Activated CD4-positive, alpha-beta memory T cell treated with anti-CD3 and anti-CD28 coated beads for 36 hours (primary cell): Measurements from ENCODE around the gene LRP6. TPM values are rescaled to one million over a fixed set of nuclear protein-coding genes. Genes with fewer than 3 reads are reported as not detected.

Experiments used
- CTCF ChIA-PET: fragments of 350-600 bp; sonication (Branson Sonifier 250); formaldehyde crosslinking; loops from one replicate; lab custom pipeline; 2021; ENCODE audit warnings: antibody characterized with exemption, inconsistent platforms; lab: Charles Lee
- POLR2A ChIA-PET: fragments of 350-600 bp; sonication (Branson Sonifier 250); formaldehyde crosslinking; loops from one replicate; lab custom pipeline; 2021; ENCODE audit warnings: antibody characterized with exemption; lab: Charles Lee
- DNase-seq: peaks from one replicate; pipeline ENCODE4 v3.0.0-alpha.2; 2020
- H3K27ac Mint-ChIP-seq: one replicate; pipeline ENCODE4 v1.8.0; 2021; ENCODE audit warnings: mixed read lengths
- H3K27me3 Mint-ChIP-seq: one replicate; pipeline ENCODE4 v1.8.0; 2021; ENCODE audit warnings: mixed read lengths
- H3K36me3 Mint-ChIP-seq: one replicate; pipeline ENCODE4 v1.8.0; 2021; ENCODE audit warnings: mixed read lengths
- H3K4me1 Mint-ChIP-seq: one replicate; pipeline ENCODE4 v1.8.0; 2021; ENCODE audit warnings: low read depth, mixed read lengths
- H3K4me3 Mint-ChIP-seq: one replicate; pipeline ENCODE4 v1.8.0; 2021; ENCODE audit warnings: mild to moderate bottlenecking, mixed read lengths
- H3K9me3 Mint-ChIP-seq: one replicate; pipeline ENCODE4 v1.8.0; 2021; ENCODE audit warnings: mixed read lengths
- intact Hi-C: fragments of 100-400 bp; cut with micrococcal nuclease; formaldehyde crosslinking; loops from one replicate; pipeline ENCODE4 v1.15.1; 2023
- total RNA-seq, 2 experiments: library from RNA; stranded (reverse); gene quantifications; one replicate each; pipeline ENCODE4 v1.2.3, GENCODE V29; 2021

Gene LRP6
- total RNA-seq, 2 experiments from 2014 or later, result 2.5 to 2.6 TPM

DNA sequence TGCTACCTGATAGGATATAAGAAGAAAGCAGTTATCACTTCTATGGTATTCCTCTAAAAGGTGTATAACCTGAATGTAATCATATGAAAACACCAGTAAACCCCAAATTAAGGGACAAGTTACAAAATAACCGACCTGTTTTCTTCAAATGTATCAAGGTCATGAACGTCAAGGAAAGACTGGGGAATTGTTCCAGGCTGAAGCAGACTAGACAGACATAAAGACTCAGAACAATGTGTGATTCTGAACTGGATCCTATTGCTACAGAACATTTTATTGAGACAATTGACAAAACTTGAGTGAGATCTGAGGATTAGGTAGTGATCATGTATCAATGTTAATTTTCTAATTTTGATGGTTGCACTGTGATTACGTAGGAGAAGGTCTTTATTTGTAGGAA lies 15.4 kb upstream of the LRP6 start:
- ChIA-PET CTCF (interaction anchor here (1.3 kb wide), 1 partner anchor 15 kb away, joined by 3 read pairs; no protein-coding TSS in a partner anchor), POLR2A (no interaction called here)
- H3K4me3 Mint-ChIP-seq, result no peak overlapping the region
- DNase-seq, result no peak
- peaks cover 2% of the 10 kb centered on the region for H3K36me3 Mint-ChIP-seq
- peaks cover 21% of the 10 kb centered on the region for H3K27me3 Mint-ChIP-seq
- peaks cover 7% of the 10 kb centered on the region for H3K9me3 Mint-ChIP-seq
- H3K27ac Mint-ChIP-seq, result no peak overlapping the region
- peaks cover 5% of the 10 kb centered on the region for H3K4me1 Mint-ChIP-seq
- intact Hi-C loops, result no loop called here

DNA sequence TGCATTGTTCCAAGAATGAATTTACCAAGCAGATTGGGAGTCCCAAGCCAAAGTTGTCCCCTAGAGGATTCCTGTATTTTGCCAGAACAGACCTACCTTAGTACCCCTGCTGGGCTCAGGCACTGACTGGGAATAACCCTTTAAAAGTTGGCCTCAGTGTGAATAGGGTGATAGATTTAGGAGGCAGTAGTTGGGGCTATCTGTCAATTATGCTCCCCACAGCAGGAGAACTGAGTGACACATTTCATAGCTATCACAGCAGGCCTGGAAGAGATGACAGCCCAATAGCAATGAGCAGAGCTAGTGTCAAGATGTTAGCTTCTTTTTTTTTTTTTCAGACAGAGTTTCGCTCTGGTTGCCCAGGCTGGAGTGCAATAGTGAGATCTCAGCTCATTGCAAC lies 14.3 kb upstream of the LRP6 start:
- Mint-ChIP-seq H3K4me3 (no peak overlapping the region), H3K27me3 (peaks cover 21% of the 10 kb centered on the region), H3K36me3 (peaks cover 2% of the 10 kb centered on the region), H3K4me1 (peaks cover 5% of the 10 kb centered on the region), H3K27ac (no peak overlapping the region), H3K9me3 (peaks cover 9% of the 10 kb centered on the region)
- intact Hi-C loops, result no loop called here
- ChIA-PET POLR2A (no interaction called here), CTCF (no interaction called here)
- no peak for DNase-seq

DNA sequence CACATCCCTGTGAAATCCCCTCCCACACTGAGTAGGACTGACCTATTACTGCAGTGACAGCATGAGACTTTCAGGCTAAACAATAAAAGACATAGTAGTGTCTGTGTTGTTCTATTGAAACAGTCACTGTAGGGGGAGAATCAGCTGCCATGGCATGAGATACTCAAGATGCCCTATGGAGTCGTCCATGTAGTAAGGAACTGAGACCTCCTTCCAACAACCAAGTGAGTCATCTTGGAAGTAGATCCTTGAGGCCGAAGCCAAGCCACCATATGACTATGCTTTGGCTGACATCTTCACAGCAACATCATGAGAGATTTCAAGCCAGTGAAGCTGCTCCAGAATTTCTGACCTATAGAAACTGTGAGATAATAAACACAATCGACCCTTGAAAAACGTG lies 12.1 kb upstream of the LRP6 start:
- no peak for DNase-seq
- H3K27me3 Mint-ChIP-seq, result peaks cover 16% of the 10 kb centered on the region
- peaks cover 2% of the 10 kb centered on the region for H3K36me3 Mint-ChIP-seq
- CTCF ChIA-PET, result no interaction called here
- H3K9me3 Mint-ChIP-seq, result peaks cover 9% of the 10 kb centered on the region
- no peak overlapping the region for H3K27ac Mint-ChIP-seq
- peaks cover 5% of the 10 kb centered on the region for H3K4me1 Mint-ChIP-seq
- H3K4me3 Mint-ChIP-seq, result no peak overlapping the region
- POLR2A ChIA-PET, result interaction anchor here (0.5 kb wide), 1 partner anchor 491 kb away, joined by 4 read pairs; no protein-coding TSS in a partner anchor
- intact Hi-C loops, result no loop called here

DNA sequence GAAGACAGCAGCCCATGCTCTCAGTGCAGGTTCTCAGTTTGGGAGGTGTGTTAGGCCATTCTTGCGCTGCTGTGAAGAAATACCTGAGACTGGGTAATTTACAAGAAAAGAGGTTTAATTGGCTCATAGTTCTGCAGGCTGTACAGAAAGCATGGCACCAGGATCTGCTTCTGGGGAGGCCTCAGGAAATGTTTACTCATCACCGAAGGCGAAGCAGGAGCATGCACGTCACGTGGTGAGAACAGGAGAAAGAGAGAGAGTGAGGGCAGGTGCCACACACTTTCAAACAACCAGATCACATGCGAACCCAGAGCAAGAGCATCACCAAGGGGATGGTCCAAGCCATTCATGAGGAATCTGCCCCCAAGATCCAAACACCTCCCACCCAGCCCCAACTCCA lies 9.0 kb upstream of the LRP6 start:
- no peak overlapping the region for H3K27ac Mint-ChIP-seq
- H3K4me3 Mint-ChIP-seq, result no peak overlapping the region
- H3K27me3 Mint-ChIP-seq, result no peaks in the 10 kb centered on the region
- H3K36me3 Mint-ChIP-seq, result peaks cover 2% of the 10 kb centered on the region
- ChIA-PET POLR2A (no interaction called here), CTCF (no interaction called here)
- peaks cover 9% of the 10 kb centered on the region for H3K9me3 Mint-ChIP-seq
- no peak for DNase-seq
- intact Hi-C loops, result no loop called here
- no peaks in the 10 kb centered on the region for H3K4me1 Mint-ChIP-seq

DNA sequence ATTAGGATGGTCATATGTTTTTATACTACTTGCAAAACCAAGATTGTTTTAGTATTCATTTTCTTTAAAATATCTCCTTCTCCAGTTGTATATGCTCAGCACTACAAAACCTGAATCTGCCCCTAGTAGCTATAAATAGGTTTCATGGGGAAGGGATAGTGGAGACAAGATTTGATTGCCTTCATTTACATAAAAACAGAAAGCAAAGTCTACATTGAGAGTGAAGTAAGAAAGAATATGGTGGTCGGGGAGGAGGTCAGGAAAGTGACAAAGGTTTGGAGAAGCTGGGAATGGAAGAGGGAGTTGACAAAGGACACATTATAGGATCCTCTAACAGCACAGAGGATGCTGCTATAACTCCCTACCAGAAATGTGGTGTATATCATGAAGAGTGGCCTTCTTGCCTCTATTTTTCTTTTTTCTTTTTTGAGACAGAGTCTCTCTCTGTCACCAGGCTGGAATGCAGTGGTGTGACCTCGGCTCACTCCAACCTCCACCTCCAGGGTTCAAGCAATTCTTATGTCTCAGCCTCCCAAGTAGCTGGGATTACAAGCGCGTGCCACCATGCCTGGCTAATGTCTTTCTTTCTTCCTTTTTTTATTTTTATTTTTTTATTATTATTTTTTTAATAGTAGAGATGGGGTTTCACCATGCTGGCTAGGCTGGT lies 6.6 kb upstream of the LRP6 start:
- Mint-ChIP-seq H3K9me3 (peaks cover 9% of the 10 kb centered on the region), H3K27ac (no peak overlapping the region), H3K4me3 (no peak overlapping the region), H3K4me1 (no peaks in the 10 kb centered on the region), H3K27me3 (no peaks in the 10 kb centered on the region), H3K36me3 (peaks cover 2% of the 10 kb centered on the region)
- ChIA-PET POLR2A (no interaction called here), CTCF (no interaction called here)
- DNase-seq, result no peak
- intact Hi-C loops, result no loop called here

DNA sequence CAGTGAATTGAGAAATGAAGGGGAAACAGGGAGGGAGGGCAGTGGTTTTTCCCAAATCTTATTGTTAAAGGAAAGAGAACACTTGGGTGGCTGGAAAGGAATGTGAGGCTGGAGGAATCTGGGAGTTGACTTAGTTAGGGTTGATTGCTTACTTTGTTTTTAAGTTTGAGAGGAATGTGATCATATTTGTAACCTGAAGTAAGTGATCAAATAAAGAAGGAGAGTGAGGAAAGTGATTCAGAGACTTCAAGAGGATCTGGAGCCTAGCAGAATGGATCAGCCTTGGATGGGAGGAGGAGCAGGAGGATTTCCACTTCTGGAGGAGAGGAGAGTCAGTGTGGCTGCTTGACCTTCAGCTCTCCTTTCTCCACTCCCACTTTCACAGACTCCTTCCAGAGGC lies 6.0 kb upstream of the LRP6 start:
- no peak for DNase-seq
- ChIA-PET CTCF (no interaction called here), POLR2A (no interaction called here)
- Mint-ChIP-seq H3K4me3 (no peak overlapping the region), H3K4me1 (no peaks in the 10 kb centered on the region), H3K9me3 (peaks cover 8% of the 10 kb centered on the region), H3K27ac (no peak overlapping the region), H3K27me3 (no peaks in the 10 kb centered on the region), H3K36me3 (peaks cover under 1% of the 10 kb centered on the region)
- intact Hi-C loops, result no loop called here

DNA sequence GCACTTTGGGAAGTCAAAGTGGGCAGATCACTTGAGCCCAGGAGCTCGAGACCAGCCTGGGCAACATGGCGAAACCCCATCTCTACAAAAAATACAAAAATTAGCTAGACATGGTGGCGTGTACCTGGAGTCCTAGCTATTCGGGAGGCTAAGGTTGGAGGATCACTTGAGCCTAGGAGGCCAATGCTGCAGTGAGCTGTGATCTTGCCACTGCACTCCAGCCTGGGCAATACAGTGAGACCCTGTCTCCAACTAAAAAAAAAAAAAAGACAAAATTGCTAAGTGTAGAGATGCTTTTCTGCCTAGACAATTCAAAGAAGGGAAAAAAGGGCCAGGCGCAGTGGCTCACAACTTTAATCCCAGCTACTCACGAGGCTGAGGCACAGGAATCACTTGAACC lies 3.4 kb upstream of the LRP6 start:
- DNase-seq, result no peak
- Mint-ChIP-seq H3K27ac (no peak overlapping the region), H3K4me1 (peaks cover 9% of the 10 kb centered on the region), H3K36me3 (no peaks in the 10 kb centered on the region), H3K4me3 (no peak overlapping the region), H3K9me3 (no peaks in the 10 kb centered on the region), H3K27me3 (peaks cover 8% of the 10 kb centered on the region)
- ChIA-PET CTCF (no interaction called here), POLR2A (interaction anchor here (0.8 kb wide), 1 partner anchor 15 kb away, joined by 4 read pairs; no protein-coding TSS in a partner anchor)
- intact Hi-C loops, result no loop called here

DNA sequence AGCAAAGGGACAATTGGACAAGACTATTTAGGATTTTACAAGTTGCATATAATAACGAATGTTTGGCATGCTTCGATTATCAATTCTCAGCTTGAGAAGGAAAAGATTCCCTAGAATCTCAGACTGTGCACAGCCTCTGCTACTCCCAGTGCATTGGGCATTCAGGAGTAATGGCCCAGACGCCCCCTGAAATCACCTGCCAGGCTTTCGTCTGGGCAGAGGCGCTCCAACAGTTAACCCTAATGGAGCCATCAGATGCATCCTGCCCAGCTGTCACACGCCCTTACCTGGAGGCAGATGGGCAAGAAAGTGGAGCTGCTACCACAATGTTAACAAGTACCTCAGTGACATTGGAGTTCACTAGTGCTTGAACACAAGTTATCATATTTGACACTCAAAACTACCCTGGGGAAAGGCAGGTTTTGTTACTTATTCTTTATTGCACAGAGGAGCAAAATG lies 927 bp upstream of the LRP6 start:
- peaks cover 22% of the 10 kb centered on the region for H3K27me3 Mint-ChIP-seq
- H3K27ac Mint-ChIP-seq, result no peak overlapping the region
- peaks cover 13% of the 10 kb centered on the region for H3K4me1 Mint-ChIP-seq
- CTCF ChIA-PET, result interaction anchor here (1.3 to 1.5 kb wide), 2 partner anchors 15 to 66 kb away, joined by 3 read pairs; no protein-coding TSS in a partner anchor
- DNase-seq, result no peak
- H3K9me3 Mint-ChIP-seq, result no peaks in the 10 kb centered on the region
- intact Hi-C loops, result loop anchor here (2.0 to 10.0 kb wide), 2 partner anchors 67 to 193 kb away; partner anchors contain the start of gene BCL2L14
- H3K4me3 Mint-ChIP-seq, result peak overlapping the region; percentile 83
- H3K36me3 Mint-ChIP-seq, result no peaks in the 10 kb centered on the region
- POLR2A ChIA-PET, result interaction anchor here (1.5 kb wide), 1 partner anchor 44 kb away, joined by 4 read pairs; no protein-coding TSS in a partner anchor

DNA sequence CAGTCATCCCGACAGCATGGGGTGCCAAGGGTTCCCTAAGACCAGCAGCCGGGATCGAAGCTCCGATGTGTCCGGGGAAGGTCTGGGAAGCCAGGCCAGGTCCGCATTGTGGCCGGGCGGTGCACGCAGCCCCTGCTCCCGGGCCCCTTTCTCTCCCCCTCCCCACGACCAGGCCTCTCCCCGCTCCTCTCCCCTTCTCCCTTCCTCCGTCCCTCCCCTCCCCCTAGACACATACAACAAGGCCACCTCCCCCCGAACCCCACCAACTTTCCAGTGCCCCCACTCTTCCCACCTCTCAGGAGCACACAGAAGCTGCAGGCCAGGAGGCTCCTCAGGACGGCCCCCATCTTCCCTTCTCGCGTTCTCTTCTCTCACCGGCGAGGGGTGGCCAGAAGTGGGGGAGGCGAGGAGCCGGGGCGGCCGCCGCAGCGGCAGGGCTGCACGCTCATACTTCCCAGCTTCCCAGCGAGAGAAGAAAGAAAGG lies 413 bp downstream of the LRP6 start:
- Mint-ChIP-seq H3K4me1 (peaks cover 13% of the 10 kb centered on the region), H3K27ac (no peak overlapping the region), H3K36me3 (no peaks in the 10 kb centered on the region), H3K4me3 (peak overlapping the region; percentile 83), H3K9me3 (no peaks in the 10 kb centered on the region), H3K27me3 (peaks cover 24% of the 10 kb centered on the region)
- intact Hi-C loops, result loop anchor here (2.0 to 10.0 kb wide), 2 partner anchors 68 to 192 kb away; partner anchors contain the start of gene BCL2L14
- CTCF ChIA-PET, result interaction anchor here (1.2 kb wide), 1 partner anchor 61 kb away, joined by 4 read pairs; no protein-coding TSS in a partner anchor
- DNase-seq, result no peak
- POLR2A ChIA-PET, result interaction anchor here (0.8 to 1.5 kb wide), 2 partner anchors 11 to 45 kb away, joined by 3 to 4 read pairs; no protein-coding TSS in a partner anchor

DNA sequence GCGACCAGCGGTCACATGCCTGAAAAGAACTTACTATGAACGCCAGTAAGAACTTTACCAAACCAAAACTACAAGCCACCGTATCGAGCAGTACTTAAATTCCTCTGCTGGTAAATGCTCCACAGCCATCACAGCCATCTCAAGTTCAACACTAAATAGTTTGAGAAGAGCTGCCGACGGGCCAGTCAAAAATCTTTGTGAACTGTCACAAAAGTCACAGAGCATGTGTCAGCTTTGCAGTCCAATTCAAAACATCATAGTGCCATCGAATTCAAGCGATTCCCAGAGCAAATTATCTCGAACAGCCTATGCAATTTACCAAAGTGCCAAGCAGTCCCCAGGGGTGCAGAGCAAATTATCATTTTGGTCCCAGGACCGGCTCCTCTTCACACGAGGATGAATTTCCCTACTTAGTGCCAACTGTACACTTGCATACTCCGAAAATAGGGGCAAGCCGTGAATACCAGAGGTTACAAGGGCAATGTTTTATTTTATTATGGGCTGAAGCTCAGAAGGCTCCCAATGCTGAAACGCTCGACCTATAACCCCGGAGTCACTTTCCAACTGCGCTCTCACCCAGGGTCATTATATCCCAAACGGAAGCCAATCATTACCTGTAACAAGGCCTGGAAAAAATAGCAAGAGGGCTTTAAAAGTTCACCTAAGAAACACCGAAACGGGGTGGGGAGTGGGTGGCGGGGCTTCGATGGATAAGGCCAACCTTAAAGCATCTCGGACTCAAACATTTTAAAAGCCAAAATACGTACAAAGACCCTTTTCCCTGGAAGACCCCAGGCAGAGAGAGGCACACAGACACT lies 1.1 kb downstream of the LRP6 start:
- Mint-ChIP-seq H3K9me3 (no peaks in the 10 kb centered on the region), H3K27ac (peak overlapping the region; percentile 8), H3K27me3 (peaks cover 24% of the 10 kb centered on the region), H3K36me3 (no peaks in the 10 kb centered on the region), H3K4me3 (peak overlapping the region; percentile 83), H3K4me1 (peaks cover 13% of the 10 kb centered on the region)
- POLR2A ChIA-PET, result interaction anchor here (0.8 kb wide), 1 partner anchor 11 kb away, joined by 3 read pairs; no protein-coding TSS in a partner anchor
- intact Hi-C loops, result loop anchor here (2.0 to 10.0 kb wide), 2 partner anchors 69 to 191 kb away; partner anchors contain the start of gene BCL2L14
- CTCF ChIA-PET, result interaction anchor here (1.2 to 1.4 kb wide), 2 partner anchors 62 to 91 kb away, joined by 3 to 4 read pairs; partner anchors contain the start of gene BORCS5
- DNase-seq, result no peak

DNA sequence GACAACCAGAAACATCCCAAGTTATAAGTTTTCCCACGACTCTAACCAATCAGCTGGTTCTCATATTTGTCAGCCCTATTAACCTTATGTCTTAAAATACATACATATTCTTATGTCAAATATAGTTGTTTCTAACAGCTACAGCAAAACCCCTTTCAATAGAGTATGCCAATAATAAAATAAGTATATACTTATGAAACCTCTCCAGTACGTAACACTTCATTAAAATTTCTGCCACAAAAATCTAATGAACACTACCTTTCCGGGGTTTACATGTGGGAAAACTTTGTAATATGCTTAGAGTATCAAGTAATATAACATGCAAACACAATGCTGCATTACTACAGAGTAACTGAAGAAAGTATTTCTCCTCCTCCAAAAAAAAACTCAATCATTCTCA lies 1.8 kb downstream of the LRP6 start:
- Mint-ChIP-seq H3K36me3 (no peaks in the 10 kb centered on the region), H3K27ac (no peak overlapping the region), H3K9me3 (no peaks in the 10 kb centered on the region), H3K27me3 (peaks cover 24% of the 10 kb centered on the region), H3K4me3 (no peak overlapping the region), H3K4me1 (peaks cover 13% of the 10 kb centered on the region)
- DNase-seq, result no peak
- intact Hi-C loops, result loop anchor here (10.0 kb wide), 1 partner anchor 190 kb away; the partner anchor contains the start of gene BCL2L14
- POLR2A ChIA-PET, result no interaction called here
- CTCF ChIA-PET, result interaction anchor here (1.4 kb wide), 1 partner anchor 92 kb away, joined by 3 read pairs; the partner anchor contains the start of gene BORCS5
